ENCODE data around the gene GLIS1. TPM values are rescaled to one million over a fixed set of nuclear protein-coding genes. Genes with fewer than 3 reads are reported as not detected.

GLIS1 gene
- total RNA-seq, 1 donor from 2014 or later, result 0.16 TPM

DNA sequence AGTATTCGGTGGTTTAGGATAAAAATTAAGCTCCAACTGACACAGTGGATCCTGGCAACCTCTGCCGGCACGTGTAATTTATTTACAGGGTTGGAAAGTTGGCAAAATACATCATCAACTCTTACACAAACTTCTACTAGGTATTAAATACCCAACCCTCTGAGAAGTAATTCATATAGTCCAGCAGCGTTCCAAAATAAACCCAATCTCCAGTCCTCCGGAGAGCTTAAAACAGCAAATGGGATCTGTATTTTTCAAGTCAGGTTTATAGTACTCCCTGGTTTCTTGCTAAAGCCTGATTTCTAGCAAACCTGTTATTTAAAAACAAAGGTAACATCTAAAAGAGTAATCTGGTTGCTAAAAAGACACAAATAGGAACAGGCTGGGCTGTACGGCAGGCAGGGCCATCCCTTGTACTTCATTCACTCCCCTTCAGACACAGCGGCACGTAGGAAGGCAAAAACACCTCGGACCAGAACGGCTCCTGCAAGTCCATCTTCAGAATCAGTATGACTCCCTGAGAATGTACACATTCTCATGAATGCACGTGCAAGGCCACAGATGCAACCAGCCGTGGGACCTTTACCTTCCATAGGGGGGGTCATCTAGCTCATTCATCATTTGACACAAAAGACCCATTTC, 8.6 kb downstream of the GLIS1 start:
- DNase-seq, result no peak
- intact Hi-C loops (cut with micrococcal nuclease), result no loop called here
- TF ChIP-seq, protein P1, sequence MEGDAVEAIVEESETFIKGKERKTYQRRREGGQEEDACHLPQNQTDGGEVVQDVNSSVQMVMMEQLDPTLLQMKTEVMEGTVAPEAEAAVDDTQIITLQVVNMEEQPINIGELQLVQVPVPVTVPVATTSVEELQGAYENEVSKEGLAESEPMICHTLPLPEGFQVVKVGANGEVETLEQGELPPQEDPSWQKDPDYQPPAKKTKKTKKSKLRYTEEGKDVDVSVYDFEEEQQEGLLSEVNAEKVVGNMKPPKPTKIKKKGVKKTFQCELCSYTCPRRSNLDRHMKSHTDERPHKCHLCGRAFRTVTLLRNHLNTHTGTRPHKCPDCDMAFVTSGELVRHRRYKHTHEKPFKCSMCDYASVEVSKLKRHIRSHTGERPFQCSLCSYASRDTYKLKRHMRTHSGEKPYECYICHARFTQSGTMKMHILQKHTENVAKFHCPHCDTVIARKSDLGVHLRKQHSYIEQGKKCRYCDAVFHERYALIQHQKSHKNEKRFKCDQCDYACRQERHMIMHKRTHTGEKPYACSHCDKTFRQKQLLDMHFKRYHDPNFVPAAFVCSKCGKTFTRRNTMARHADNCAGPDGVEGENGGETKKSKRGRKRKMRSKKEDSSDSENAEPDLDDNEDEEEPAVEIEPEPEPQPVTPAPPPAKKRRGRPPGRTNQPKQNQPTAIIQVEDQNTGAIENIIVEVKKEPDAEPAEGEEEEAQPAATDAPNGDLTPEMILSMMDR (IDR thresholded peaks at IDR 0.05; ENCODE audit: borderline replicate concordance), result no peak
- no peak overlapping the region for H3K4me3 ChIP-seq
- no peaks in the 10 kb centered on the region for H3K36me3 ChIP-seq
- peaks cover 41% of the 10 kb centered on the region for H3K27me3 ChIP-seq (ENCODE audit: low read depth)
- H3K27ac ChIP-seq (replicated peaks), result no peak overlapping the region
- H3K9me3 ChIP-seq (replicated peaks), result no peaks in the 10 kb centered on the region
- H3K4me1 ChIP-seq, result no peaks in the 10 kb centered on the region

DNA sequence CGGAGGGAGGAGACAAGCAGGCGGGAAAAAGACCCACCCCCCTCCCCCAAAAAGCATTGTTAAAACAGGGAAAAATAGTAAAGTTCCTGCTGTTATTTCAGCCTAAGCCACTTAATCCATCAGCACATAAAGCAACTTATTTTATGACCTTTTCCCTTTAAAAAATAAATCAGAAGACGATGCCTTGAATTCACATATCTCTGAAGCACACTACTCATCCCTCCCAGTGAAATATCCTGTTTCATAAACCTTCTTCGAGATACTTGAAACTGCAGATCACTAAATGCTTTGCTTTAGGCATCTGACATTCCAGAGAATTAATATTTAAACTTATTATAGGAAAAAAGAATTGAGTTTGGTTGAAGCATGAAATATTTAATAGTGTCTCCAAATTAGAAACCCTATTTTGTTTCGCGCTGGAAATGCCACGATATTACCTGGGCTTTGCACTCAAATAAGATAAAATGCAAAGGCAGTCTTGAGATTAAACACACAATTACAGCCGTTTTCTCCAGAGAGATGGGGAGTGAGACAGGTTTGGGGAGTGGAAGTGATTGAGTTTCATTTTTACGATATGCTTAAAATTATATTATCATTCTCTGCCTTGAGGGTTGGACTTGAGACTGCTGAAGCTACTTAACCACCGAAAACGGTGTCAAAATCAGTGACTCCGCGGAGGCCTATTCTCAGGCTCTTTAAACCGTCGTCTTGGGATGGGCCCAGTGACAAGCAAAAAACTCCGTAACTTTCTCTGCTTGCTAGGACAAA, 9.3 kb downstream of the GLIS1 start:
- Histone ChIP-seq H3K27me3 (ENCODE audit: low read depth) (peaks cover 42% of the 10 kb centered on the region), H3K4me1 (no peaks in the 10 kb centered on the region), H3K4me3 (no peak overlapping the region), H3K27ac (replicated peaks) (no peak overlapping the region), H3K36me3 (no peaks in the 10 kb centered on the region), H3K9me3 (replicated peaks) (no peaks in the 10 kb centered on the region)
- TF ChIP-seq, protein P1 (IDR thresholded peaks at IDR 0.05; ENCODE audit: borderline replicate concordance), result no peak
- intact Hi-C loops (cut with micrococcal nuclease), result no loop called here
- DNase-seq, result no peak

DNA sequence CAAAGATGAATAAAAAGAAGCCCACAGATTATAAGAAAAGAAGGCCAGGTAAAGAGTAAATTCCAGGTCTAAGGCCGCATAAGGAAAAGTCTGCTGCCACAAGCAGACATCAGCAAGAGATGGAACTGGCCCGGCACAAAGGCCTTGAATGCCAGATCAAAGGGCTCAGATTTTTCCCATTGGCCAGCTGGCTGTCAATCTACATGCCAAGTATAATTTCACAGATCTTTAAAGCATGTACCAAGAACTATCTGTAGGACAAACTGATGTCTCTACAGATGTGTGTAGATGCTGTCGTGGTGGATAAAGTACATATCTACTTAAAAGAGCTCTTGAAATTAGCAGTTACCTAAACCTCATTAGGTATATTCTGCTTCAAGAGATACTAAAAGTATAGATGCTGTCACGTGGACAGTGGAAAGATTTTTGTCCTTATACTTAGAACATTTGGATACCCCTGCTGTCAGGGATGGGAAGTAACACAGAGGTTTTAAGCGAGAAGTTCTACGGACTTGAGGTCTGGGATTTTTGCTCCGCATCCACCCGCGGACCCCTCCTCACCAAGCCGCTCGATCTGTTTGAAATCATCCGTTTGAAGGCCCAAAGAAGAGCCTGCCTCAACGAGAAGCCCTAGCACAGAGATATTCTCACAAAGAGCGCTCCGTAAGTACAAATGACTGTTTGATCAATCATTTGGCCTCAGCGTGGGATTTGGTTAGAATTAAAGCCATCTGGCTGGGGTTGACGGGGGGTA, 10.1 kb downstream of the GLIS1 start:
- TF ChIP-seq, protein P1 (IDR thresholded peaks at IDR 0.05; ENCODE audit: borderline replicate concordance), result no peak
- Histone ChIP-seq H3K9me3 (replicated peaks) (no peaks in the 10 kb centered on the region), H3K36me3 (no peaks in the 10 kb centered on the region), H3K27me3 (ENCODE audit: low read depth) (peaks cover 39% of the 10 kb centered on the region), H3K4me3 (no peak overlapping the region), H3K4me1 (no peaks in the 10 kb centered on the region), H3K27ac (replicated peaks) (no peak overlapping the region)
- intact Hi-C loops (cut with micrococcal nuclease), result no loop called here
- no peak for DNase-seq

DNA sequence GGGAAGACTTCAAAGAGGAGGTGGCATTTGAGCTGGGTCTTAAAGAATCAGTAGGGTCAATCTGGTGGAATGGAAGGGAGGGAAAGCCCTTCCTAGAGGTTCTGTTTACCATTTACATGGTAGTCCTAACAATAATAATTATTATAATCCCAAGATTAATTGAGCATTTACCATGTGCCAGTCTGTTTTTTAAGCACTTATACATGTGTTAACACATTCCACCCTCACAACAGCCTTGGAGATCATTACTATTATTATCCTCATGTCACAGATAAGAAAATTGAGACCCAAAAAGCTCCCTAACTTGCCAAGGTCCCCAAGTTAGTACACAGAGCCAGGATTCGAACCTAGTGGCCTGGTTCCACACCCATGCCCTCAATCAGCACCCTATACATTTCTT, 10.8 kb downstream of the GLIS1 start:
- Histone ChIP-seq H3K27ac (replicated peaks) (no peak overlapping the region), H3K4me3 (no peak overlapping the region), H3K36me3 (no peaks in the 10 kb centered on the region), H3K27me3 (ENCODE audit: low read depth) (peaks cover 34% of the 10 kb centered on the region), H3K9me3 (replicated peaks) (no peaks in the 10 kb centered on the region), H3K4me1 (no peaks in the 10 kb centered on the region)
- intact Hi-C loops (cut with micrococcal nuclease), result no loop called here
- no peak for DNase-seq
- TF ChIP-seq, protein P1 (IDR thresholded peaks at IDR 0.05; ENCODE audit: borderline replicate concordance), result no peak

DNA sequence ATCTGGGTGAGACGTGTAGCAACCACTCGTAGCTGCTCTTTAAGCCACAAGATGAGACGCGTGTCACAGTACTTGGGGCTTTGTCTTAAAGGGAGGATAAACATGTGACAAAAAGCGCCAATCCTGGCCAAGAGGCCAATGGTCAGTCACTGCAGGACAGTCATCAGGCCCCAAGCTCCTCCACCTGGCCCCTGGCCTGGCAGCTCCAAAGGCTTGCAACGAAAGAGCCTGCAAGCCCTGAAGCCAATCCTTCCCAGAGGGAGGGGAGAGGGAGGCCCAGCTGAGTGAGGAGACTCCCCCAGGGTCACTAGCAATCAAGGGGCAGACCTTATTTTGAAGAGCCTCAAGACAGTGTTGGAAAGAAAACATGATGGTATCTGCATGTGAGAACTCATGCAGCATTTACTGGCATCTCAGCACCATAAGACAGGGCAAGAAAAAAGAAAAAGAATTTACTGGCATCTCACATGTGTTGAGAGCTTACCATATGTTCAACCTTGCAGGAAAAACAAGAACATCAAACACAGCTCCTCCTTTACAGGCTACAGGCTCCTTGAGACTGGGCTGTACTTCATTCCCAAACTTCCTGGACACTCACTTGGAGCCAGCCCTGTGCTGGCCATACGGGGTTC, 11.4 kb downstream of the GLIS1 start:
- TF ChIP-seq, protein P1 (IDR thresholded peaks at IDR 0.05; ENCODE audit: borderline replicate concordance), result no peak
- Histone ChIP-seq H3K36me3 (no peaks in the 10 kb centered on the region), H3K4me1 (no peaks in the 10 kb centered on the region), H3K4me3 (no peak overlapping the region), H3K27ac (replicated peaks) (no peak overlapping the region), H3K27me3 (ENCODE audit: low read depth) (peaks cover 34% of the 10 kb centered on the region), H3K9me3 (replicated peaks) (no peaks in the 10 kb centered on the region)
- no peak for DNase-seq
- intact Hi-C loops (cut with micrococcal nuclease), result no loop called here
